ENCODE data around the gene SF3B2. TPM values are rescaled to one million over a fixed set of nuclear protein-coding genes. Genes with fewer than 3 reads are reported as not detected.

The SF3B2 gene
- total RNA-seq, 4 donors from 2014 or later: 92.9 to 186 (median 124) TPM

DNA sequence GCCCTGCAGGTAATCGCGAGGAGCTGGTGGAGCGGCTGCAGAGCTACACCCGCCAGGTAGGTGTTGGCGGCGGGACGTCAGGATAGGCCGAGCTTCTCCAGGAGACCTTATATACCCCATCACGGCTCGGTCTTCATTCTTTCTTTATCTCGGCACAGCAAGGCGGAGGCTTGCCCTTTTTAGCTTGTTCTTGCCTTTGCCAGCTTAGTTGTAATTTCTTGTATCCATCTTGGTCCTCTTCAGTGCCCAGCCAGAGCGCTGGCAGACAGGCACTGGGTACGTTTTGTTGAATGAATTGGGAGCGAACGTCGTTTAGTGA is 459 bp downstream of the SF3B2 start:
- Histone ChIP-seq H3K9me3 (no peaks in the 10 kb centered on the region), H3K27ac (peak overlapping the region; percentile 83 to 94 (median 90)), H3K27me3 (peaks cover 0 to 3% (median 0%) of the 10 kb centered on the region in 3 donors), H3K4me1 (peaks cover 13 to 19% of the 10 kb centered on the region in 2 donors), H3K4me3 (peak overlapping the region; percentile 95 to 100 (median 98)), H3K36me3 (peaks cover 0 to 42% of the 10 kb centered on the region in 2 donors)
- TF ChIP-seq POLR2A (IDR thresholded peaks at IDR 0.05) (no peak), CTCF (IDR thresholded peaks at IDR 0.05 in 4 of 5, conservative IDR thresholded peaks at IDR 0.05 in 1 of 5) (no peak)
- ATAC-seq (no peak), DNase-seq (no peak)
- in situ Hi-C loops (cut with MboI; ENCODE audit: low sequenced_read_pairs in 4 of 4) (no loop called here), intact Hi-C loops (cut with DNase I; ENCODE audit: low total_unique reads) (loop anchor here (1.0 to 10.0 kb wide), 5 partner anchors 16 to 1372 kb away; partner anchors contain the start of genes BANF1, CFL1, EIF1AD and RAB1B)

- in situ Hi-C loops (cut with MboI; ENCODE audit: low sequenced_read_pairs in 4 of 4): no loop called here
- ATAC-seq: no peak
Measured at GRCh38 chr11:66055021-66055420, 2.9 kb downstream of the SF3B2 start.

DNA sequence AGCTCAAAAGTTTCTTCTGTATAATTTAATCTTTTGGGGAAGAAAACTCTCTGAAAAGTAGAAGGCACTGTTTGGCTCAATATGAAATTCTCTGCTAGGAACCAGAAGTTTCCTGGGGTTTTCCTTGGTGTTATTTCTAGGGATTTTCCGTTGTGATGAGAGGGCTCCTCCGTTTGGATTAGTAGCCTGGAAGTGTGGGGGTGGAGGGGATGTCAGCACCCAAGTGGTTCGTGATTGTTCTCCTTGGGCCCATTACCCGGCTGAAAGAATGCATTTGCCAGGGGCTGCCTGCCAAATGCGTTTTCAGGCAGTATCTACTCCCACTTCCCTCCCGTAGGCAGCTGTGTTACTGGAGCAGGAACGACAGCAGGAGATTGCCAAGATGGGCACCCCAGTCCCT is 4.3 kb downstream of the SF3B2 start:
- no peak for TF ChIP-seq POLR2A (IDR thresholded peaks at IDR 0.05)
- TF ChIP-seq CTCF (IDR thresholded peaks at IDR 0.05 in 4 of 5, conservative IDR thresholded peaks at IDR 0.05 in 1 of 5): no peak
- Histone ChIP-seq H3K4me1 (peaks cover 10 to 13% of the 10 kb centered on the region in 2 donors), H3K27ac (no peak overlapping the region), H3K4me3 (no peak overlapping the region), H3K27me3 (no peaks in the 10 kb centered on the region), H3K9me3 (no peaks in the 10 kb centered on the region), H3K36me3 (peaks cover 3 to 80% of the 10 kb centered on the region in 2 donors)
- no peak for ATAC-seq
- no peak for DNase-seq
- in situ Hi-C loops (cut with MboI; ENCODE audit: low sequenced_read_pairs in 4 of 4): no loop called here
- intact Hi-C loops (cut with DNase I; ENCODE audit: low total_unique reads): loop anchor here (10.0 kb wide), 1 partner anchor 1368 kb away; the partner anchor contains the start of gene RPS6KB2

More at GRCh38 chr11:66055021-66055420, 2.9 kb downstream of the SF3B2 start:
- no peak overlapping the region for H3K27ac ChIP-seq
- peaks cover under 1 to 66% of the 10 kb centered on the region in 2 donors for H3K36me3 ChIP-seq
- H3K27me3 ChIP-seq: no peaks in the 10 kb centered on the region
- TF ChIP-seq POLR2A (IDR thresholded peaks at IDR 0.05): no peak
- no peak for TF ChIP-seq CTCF (IDR thresholded peaks at IDR 0.05 in 4 of 5, conservative IDR thresholded peaks at IDR 0.05 in 1 of 5)
- intact Hi-C loops (cut with DNase I; ENCODE audit: low total_unique reads): loop anchor here (10.0 kb wide), 1 partner anchor 1370 kb away; the partner anchor contains the start of gene RPS6KB2
- H3K4me1 ChIP-seq: peaks cover 13 to 19% of the 10 kb centered on the region in 2 donors
- H3K4me3 ChIP-seq: no peak overlapping the region
- DNase-seq: no peak
- no peaks in the 10 kb centered on the region for H3K9me3 ChIP-seq

DNA sequence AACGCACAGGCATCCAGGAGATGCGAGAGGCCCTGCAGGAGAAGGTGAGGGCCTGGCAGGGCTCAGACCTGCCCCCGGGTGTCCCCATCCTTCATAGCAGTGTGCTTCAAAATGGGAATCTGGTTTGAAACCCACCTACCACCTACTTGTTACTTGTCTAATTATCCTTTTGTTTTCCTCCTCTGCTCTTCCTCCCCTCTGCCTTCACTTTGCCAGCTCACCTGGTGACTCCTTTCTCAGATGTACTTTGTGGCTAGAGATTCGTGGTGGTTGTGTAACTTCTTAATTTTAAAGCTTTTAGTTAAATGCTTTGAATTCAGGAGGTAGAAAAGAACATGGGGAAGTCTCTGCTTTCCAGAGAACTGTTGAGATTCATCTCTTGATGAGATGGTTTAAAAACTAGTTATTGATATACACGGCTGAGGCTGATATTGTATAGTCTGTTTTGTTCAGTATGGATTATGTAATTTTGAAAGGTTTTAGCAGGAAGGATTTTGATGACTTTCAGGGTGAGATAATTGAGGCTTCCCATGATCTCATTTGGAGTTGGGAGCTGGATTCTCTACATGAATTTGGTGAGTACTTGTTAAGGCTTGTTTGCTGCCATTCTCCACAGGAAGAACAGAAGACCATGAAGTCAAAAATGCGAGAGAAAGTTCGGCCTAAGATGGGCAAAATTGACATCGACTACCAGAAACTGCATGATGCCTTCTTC is 8.0 kb downstream of the SF3B2 start:
- Histone ChIP-seq H3K9me3 (no peaks in the 10 kb centered on the region), H3K4me1 (no peaks in the 10 kb centered on the region), H3K36me3 (peaks cover 3 to 96% of the 10 kb centered on the region in 2 donors), H3K27me3 (no peaks in the 10 kb centered on the region), H3K27ac (no peak overlapping the region), H3K4me3 (no peak overlapping the region)
- ATAC-seq (no peak), DNase-seq (no peak)
- TF ChIP-seq CTCF (IDR thresholded peaks at IDR 0.05 in 4 of 5, conservative IDR thresholded peaks at IDR 0.05 in 1 of 5) (no peak), POLR2A (IDR thresholded peaks at IDR 0.05) (no peak)
- intact Hi-C loops (cut with DNase I; ENCODE audit: low total_unique reads) (loop anchor here (10.0 kb wide), 1 partner anchor 1365 kb away; the partner anchor contains the start of gene RPS6KB2), in situ Hi-C loops (cut with MboI; ENCODE audit: low sequenced_read_pairs in 4 of 4) (no loop called here)
